ENCODE data around the gene FER1L5.

GRCh38 chr2:96702098-96702785 is 59.7 kb downstream of the FER1L5 start:
- TF ChIP-seq POLR2A (IDR thresholded peaks at IDR 0.05; ENCODE audit: low read depth) (no peak), CTCF (IDR thresholded peaks at IDR 0.05) (no peak), POLR2AphosphoS5 (IDR thresholded peaks at IDR 0.05) (no peak), EP300 (IDR thresholded peaks at IDR 0.05) (no peak)

Measured in esophagus muscularis mucosa (tissue), 4 donors.